Panc1 (cell line): ENCODE results near the gene GALP. TPM values are rescaled to one million over a fixed set of nuclear protein-coding genes. Genes with fewer than 3 reads are reported as not detected.

Source experiments
- ATAC-seq: fragments of 200-7000 bp; cut with Tn5 transposase; 2 replicates; pipeline ENCODE4 v1.9.1; 2020; ENCODE audit warnings: mild to moderate bottlenecking, moderate library complexity
- BruUV-seq: library from RNA; stranded (reverse); fragments of 400-500 nt; replicated peaks from 2 replicates; lab custom pipeline; 2021; lab: Mats Ljungman, UMichigan
- CTCF ChIA-PET: fragments of 300-600 bp; sonication (Branson Sonifier 250); formaldehyde crosslinking; loops from one replicate; lab custom pipeline; 2022; ENCODE audit warnings: antibody characterized with exemption; lab: Charles Lee
- POLR2A ChIA-PET: fragments of 300-600 bp; sonication (Branson Sonifier 250); formaldehyde crosslinking; loops from one replicate; lab custom pipeline; 2022; ENCODE audit warnings: antibody characterized with exemption; lab: Charles Lee
- DNase-seq: peaks from one replicate; pipeline ENCODE4 v3.0.0-alpha.2; 2010; ENCODE audit warnings: low read depth, low spot score
- H3K27ac ChIP-seq: 2 replicates; pipeline ENCODE4 v1.5.1; 2011; ENCODE audit warnings: mild to moderate bottlenecking, low read length, inconsistent platforms
- H3K27me3 ChIP-seq: fragments of 200-500 bp; sonication (Bioruptor generic); 2 replicates; pipeline ENCODE4 v1.6.0; 2014; ENCODE audit warnings: low read length, inconsistent platforms; ENCODE audit not compliant: control insufficient read depth, insufficient read depth
- H3K36me3 ChIP-seq: fragments of 200-500 bp; sonication (Bioruptor generic); 2 replicates; pipeline ENCODE4 v1.5.1; 2014; ENCODE audit warnings: inconsistent platforms, mild to moderate bottlenecking, low read length, moderate library complexity; ENCODE audit not compliant: control insufficient read depth, insufficient read depth
- H3K4me1 ChIP-seq: 2 replicates; pipeline ENCODE4 v1.5.1; 2011; ENCODE audit warnings: inconsistent platforms, mild to moderate bottlenecking, low read length, moderate library complexity; ENCODE audit not compliant: control insufficient read depth, insufficient read depth
- H3K4me3 ChIP-seq, 2 experiments: 2 replicates each; pipeline ENCODE4 v1.5.1; 2011 to 2012; ENCODE audit warnings: low read depth in 2 of 2, low read length in 2 of 2, mild to moderate bottlenecking in 2 of 2, inconsistent platforms in 1 of 2, moderate library complexity in 1 of 2
- H3K9me3 ChIP-seq: fragments of 200-500 bp; sonication (Bioruptor generic); 2 replicates; pipeline ENCODE4 v1.5.1; 2014; ENCODE audit warnings: low read depth, mild to moderate bottlenecking, inconsistent platforms, low read length, moderate library complexity; ENCODE audit not compliant: control insufficient read depth, insufficient read depth
- POLR2AphosphoS5 ChIP-seq: IDR thresholded peaks from 2 replicates; pipeline ENCODE4 v1.6.1; 2012; ENCODE audit warnings: mild to moderate bottlenecking, low read depth, low read length, moderate library complexity
- SIN3A ChIP-seq: IDR thresholded peaks from 2 replicates; pipeline ENCODE4 v1.6.1; 2012; ENCODE audit warnings: low read depth, mild to moderate bottlenecking, low read length, moderate library complexity, borderline replicate concordance; ENCODE audit not compliant: insufficient read depth
- TCF7L2 ChIP-seq: IDR thresholded peaks from 2 replicates; pipeline ENCODE4 v1.6.1; 2011; ENCODE audit warnings: mild to moderate bottlenecking, low read depth, low read length, inconsistent platforms
- in situ Hi-C: cut with HindIII; loops from 2 replicates; pipeline ENCODE4 v1.10.0; 2016; ENCODE audit warnings: low sequenced_read_pairs, low pct_unique_long_range_greater_than_20kb
- intact Hi-C: fragments of 100-400 bp; cut with micrococcal nuclease; formaldehyde crosslinking; loops from one replicate; pipeline ENCODE4 v1.10.0; 2022; ENCODE audit not compliant: unreplicated experiment
- total RNA-seq: library from RNA; stranded (reverse); gene quantifications from one replicate; pipeline ENCODE4 v1.2.1, GENCODE V29; 2021; ENCODE audit not compliant: unreplicated experiment
- TF ChIP-seq, protein P1 (sequence below): fragments of 450-650 bp; IDR thresholded peaks from 2 replicates; pipeline ENCODE4 v1.5.1; 2017; ENCODE audit warnings: mild to moderate bottlenecking
- TF ChIP-seq, protein P2 (sequence below), 2 experiments: IDR thresholded peaks; 2 replicates each; pipeline ENCODE4 v1.6.1; 2011 to 2012; ENCODE audit warnings: low read depth in 2 of 2, control low read depth in 1 of 2, low read length in 1 of 2, mild to moderate bottlenecking in 1 of 2, moderate library complexity in 1 of 2; ENCODE audit not compliant: insufficient read depth in 1 of 2

Gene GALP
- total RNA-seq, 1 experiment from 2014 or later: not detected

DNA sequence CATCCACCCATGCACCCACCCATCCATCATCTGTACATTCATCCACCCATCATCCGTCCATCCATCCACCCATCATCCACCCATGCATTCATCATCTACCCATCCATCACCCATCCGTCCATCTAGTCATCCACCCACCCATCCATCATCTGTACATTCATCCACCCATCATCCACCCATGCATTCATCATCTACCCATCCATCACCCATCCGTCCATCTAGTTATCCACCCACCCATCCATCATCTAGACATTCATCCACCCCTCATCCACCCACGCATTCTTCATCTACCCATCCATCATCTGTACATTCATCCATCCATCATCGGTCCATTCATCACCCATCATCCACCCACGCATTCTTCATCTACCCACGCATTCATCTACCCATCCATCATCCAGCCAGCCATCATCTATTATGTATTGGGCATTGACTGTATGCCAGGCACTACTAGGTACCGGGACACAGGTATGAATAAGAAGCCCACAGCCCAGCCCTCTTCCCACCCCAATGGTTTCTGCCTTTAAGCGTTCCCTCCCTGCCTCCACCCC lies 16.7 kb upstream of the GALP start:
- TF ChIP-seq, protein P1, sequence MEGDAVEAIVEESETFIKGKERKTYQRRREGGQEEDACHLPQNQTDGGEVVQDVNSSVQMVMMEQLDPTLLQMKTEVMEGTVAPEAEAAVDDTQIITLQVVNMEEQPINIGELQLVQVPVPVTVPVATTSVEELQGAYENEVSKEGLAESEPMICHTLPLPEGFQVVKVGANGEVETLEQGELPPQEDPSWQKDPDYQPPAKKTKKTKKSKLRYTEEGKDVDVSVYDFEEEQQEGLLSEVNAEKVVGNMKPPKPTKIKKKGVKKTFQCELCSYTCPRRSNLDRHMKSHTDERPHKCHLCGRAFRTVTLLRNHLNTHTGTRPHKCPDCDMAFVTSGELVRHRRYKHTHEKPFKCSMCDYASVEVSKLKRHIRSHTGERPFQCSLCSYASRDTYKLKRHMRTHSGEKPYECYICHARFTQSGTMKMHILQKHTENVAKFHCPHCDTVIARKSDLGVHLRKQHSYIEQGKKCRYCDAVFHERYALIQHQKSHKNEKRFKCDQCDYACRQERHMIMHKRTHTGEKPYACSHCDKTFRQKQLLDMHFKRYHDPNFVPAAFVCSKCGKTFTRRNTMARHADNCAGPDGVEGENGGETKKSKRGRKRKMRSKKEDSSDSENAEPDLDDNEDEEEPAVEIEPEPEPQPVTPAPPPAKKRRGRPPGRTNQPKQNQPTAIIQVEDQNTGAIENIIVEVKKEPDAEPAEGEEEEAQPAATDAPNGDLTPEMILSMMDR: no peak
- TF ChIP-seq TCF7L2 (no peak), POLR2AphosphoS5 (no peak), SIN3A (no peak)
- TF ChIP-seq, protein P2, sequence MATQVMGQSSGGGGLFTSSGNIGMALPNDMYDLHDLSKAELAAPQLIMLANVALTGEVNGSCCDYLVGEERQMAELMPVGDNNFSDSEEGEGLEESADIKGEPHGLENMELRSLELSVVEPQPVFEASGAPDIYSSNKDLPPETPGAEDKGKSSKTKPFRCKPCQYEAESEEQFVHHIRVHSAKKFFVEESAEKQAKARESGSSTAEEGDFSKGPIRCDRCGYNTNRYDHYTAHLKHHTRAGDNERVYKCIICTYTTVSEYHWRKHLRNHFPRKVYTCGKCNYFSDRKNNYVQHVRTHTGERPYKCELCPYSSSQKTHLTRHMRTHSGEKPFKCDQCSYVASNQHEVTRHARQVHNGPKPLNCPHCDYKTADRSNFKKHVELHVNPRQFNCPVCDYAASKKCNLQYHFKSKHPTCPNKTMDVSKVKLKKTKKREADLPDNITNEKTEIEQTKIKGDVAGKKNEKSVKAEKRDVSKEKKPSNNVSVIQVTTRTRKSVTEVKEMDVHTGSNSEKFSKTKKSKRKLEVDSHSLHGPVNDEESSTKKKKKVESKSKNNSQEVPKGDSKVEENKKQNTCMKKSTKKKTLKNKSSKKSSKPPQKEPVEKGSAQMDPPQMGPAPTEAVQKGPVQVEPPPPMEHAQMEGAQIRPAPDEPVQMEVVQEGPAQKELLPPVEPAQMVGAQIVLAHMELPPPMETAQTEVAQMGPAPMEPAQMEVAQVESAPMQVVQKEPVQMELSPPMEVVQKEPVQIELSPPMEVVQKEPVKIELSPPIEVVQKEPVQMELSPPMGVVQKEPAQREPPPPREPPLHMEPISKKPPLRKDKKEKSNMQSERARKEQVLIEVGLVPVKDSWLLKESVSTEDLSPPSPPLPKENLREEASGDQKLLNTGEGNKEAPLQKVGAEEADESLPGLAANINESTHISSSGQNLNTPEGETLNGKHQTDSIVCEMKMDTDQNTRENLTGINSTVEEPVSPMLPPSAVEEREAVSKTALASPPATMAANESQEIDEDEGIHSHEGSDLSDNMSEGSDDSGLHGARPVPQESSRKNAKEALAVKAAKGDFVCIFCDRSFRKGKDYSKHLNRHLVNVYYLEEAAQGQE (IDR thresholded peaks at IDR 0.05; ENCODE audit: insufficient read depth in 1 of 2, low read depth in 2 of 2, low read length in 1 of 2): no peak
- H3K4me3 ChIP-seq: no peak overlapping the region
- H3K4me1 ChIP-seq: no peaks in the 10 kb centered on the region
- ATAC-seq (no peak), DNase-seq (no peak)
- in situ Hi-C loops (no loop called here), intact Hi-C loops (no loop called here)
- POLR2A ChIA-PET: no interaction called here
- no peak overlapping the region for H3K27ac ChIP-seq
- no peaks in the 10 kb centered on the region for H3K9me3 ChIP-seq
- BruUV-seq: no TSS peak
- peaks cover 7% of the 10 kb centered on the region; the same call in 1 of the 2 replicates for H3K36me3 ChIP-seq
- no peaks in the 10 kb centered on the region for H3K27me3 ChIP-seq
- CTCF ChIA-PET: interaction anchor here (0.6 kb wide), 1 partner anchor 94 kb away, joined by 6 read pairs; no protein-coding TSS in a partner anchor

DNA sequence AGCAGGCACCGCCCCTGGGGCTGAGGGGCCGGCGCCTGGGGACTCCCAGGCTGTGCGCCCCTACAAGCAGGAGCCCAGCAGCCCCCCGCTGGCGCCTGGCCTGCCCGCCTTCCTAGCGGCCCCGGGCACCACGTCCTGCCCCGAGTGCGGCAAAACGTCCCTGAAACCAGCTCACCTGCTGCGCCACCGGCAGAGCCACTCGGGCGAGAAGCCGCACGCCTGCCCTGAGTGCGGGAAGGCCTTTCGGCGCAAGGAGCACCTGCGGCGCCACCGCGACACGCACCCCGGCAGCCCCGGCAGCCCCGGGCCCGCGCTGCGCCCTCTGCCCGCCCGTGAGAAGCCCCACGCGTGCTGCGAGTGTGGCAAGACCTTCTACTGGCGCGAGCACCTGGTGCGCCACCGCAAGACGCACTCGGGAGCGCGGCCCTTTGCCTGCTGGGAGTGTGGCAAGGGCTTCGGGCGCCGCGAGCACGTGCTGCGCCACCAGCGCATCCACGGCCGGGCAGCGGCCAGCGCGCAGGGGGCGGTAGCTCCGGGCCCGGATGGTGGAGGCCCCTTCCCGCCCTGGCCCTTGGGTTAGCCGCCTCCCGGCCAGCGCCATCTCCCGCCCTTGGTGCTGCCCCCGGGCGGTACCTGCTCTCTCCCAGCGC lies 16.1 kb upstream of the GALP start:
- in situ Hi-C loops (no loop called here), intact Hi-C loops (no loop called here)
- H3K9me3 ChIP-seq: no peaks in the 10 kb centered on the region
- no peak overlapping the region for H3K4me3 ChIP-seq
- ATAC-seq (no peak), DNase-seq (no peak)
- no peak for TF ChIP-seq TCF7L2
- TF ChIP-seq POLR2AphosphoS5: no peak
- TF ChIP-seq SIN3A: no peak
- TF ChIP-seq, protein P1: no peak
- TF ChIP-seq, protein P2 (IDR thresholded peaks at IDR 0.05; ENCODE audit: insufficient read depth in 1 of 2, low read depth in 2 of 2, low read length in 1 of 2): no peak
- H3K4me1 ChIP-seq: no peaks in the 10 kb centered on the region
- H3K36me3 ChIP-seq: peaks cover 7% of the 10 kb centered on the region; the same call in 1 of the 2 replicates
- CTCF ChIA-PET: no interaction called here
- no peak overlapping the region for H3K27ac ChIP-seq
- POLR2A ChIA-PET: no interaction called here
- no TSS peak for BruUV-seq
- no peaks in the 10 kb centered on the region for H3K27me3 ChIP-seq
